Measurements from ENCODE around the gene IVNS1ABP. TPM values are rescaled to one million over a fixed set of nuclear protein-coding genes. Genes with fewer than 3 reads are reported as not detected.

Gene IVNS1ABP
- total RNA-seq, 4 donors from 2014 or later = 20.8 to 39.4 (median 32.8) TPM

DNA sequence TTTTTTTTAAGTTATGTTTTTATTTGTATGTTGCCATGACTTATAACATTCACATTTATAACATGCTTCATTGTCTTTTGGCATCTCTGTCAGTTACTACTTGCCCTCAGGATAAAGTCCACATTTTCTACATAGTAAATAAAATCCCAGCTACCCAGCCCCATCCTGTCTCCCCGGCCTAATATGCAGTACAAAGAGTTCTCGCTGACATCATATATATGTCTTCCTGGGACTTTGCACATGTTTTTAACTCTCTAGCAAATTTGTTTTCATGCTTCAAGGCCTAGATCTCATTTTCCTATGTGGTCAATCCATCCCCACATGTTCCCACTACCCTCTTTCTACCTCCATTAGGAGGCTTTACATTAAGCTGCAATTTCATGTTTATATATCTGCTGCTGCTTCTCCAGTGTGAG is 33.0 kb upstream of the IVNS1ABP start:
- ATAC-seq = no peak
- 71 to 79% methylated on average over 2 of the region's 2 CpGs for WGBS, 2 donors (ENCODE audit: low coverage in 1 of 2)
- TF ChIP-seq, protein P1, sequence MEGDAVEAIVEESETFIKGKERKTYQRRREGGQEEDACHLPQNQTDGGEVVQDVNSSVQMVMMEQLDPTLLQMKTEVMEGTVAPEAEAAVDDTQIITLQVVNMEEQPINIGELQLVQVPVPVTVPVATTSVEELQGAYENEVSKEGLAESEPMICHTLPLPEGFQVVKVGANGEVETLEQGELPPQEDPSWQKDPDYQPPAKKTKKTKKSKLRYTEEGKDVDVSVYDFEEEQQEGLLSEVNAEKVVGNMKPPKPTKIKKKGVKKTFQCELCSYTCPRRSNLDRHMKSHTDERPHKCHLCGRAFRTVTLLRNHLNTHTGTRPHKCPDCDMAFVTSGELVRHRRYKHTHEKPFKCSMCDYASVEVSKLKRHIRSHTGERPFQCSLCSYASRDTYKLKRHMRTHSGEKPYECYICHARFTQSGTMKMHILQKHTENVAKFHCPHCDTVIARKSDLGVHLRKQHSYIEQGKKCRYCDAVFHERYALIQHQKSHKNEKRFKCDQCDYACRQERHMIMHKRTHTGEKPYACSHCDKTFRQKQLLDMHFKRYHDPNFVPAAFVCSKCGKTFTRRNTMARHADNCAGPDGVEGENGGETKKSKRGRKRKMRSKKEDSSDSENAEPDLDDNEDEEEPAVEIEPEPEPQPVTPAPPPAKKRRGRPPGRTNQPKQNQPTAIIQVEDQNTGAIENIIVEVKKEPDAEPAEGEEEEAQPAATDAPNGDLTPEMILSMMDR (IDR thresholded peaks at IDR 0.05) = no peak
- TF ChIP-seq EP300 (IDR thresholded peaks at IDR 0.05) (no peak), POLR2A (IDR thresholded peaks at IDR 0.05) (no peak), POLR2AphosphoS5 (IDR thresholded peaks at IDR 0.05) (no peak)

DNA sequence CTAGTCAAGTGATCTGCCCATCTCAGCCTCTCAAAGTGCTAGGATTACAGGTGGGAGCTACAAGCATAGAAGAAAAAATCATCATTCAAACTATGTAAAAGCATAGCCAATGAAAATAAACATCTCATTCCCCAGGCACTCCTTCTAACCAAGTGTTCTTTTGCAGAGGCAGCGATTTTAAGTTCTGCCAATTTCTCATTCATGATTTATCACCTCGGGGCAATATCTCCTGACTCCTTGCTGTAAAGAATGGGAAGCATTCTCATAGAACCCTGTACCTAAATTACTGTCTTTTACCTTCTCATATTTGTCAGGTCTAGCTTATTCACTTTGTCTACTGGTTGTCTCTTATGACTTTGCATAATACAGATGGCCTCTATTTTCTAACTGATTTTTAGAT is 32.5 kb upstream of the IVNS1ABP start:
- Histone ChIP-seq H3K9me3 (no peaks in the 10 kb centered on the region), H3K27me3 (no peaks in the 10 kb centered on the region), H3K36me3 (no peaks in the 10 kb centered on the region), H3K27ac (no peak overlapping the region), H3K4me1 (peaks cover 0 to 15% (median 0%) of the 10 kb centered on the region in 3 donors), H3K4me3 (no peak overlapping the region)
- 50 to 83% methylated on average over 2 of the region's 2 CpGs for WGBS, 2 donors (ENCODE audit: low coverage in 1 of 2)
- TF ChIP-seq, protein P1 (IDR thresholded peaks at IDR 0.05) = no peak
- no peak for TF ChIP-seq POLR2A (IDR thresholded peaks at IDR 0.05)
- no peak for TF ChIP-seq POLR2AphosphoS5 (IDR thresholded peaks at IDR 0.05)
- no peak for TF ChIP-seq EP300 (IDR thresholded peaks at IDR 0.05)
- no peak for ATAC-seq

More for the DNA sequence above, 33.0 kb upstream of the IVNS1ABP start:
- peaks cover 0 to 15% (median 0%) of the 10 kb centered on the region in 3 donors for H3K4me1 ChIP-seq
- no peaks in the 10 kb centered on the region for H3K36me3 ChIP-seq
- no peaks in the 10 kb centered on the region for H3K9me3 ChIP-seq
- no peaks in the 10 kb centered on the region for H3K27me3 ChIP-seq
- H3K4me3 ChIP-seq = no peak overlapping the region
- no peak overlapping the region for H3K27ac ChIP-seq

DNA sequence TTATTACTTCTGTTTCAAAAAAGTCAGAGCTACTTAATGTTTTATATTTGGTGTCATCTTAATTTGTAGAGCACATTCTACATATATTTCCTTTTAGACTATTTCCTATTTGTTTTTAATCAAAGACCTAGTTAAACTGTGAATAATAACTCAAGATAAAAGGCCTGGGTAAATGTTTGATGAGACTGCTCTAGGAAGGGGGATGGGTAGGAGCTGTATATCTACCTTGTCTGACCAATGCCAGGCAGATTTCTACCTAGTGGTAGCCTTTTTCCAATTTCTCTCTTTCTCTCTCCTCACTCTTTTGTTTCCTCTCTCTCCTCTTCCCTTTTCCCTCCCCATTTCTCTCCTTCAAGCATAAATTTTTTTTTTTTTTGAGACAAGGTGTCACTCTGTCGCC is 31.9 kb upstream of the IVNS1ABP start:
- WGBS, 2 donors (ENCODE audit: low coverage in 1 of 2) = 80 to 88% methylated on average over 1 of the region's 1 CpG
- ATAC-seq = no peak
- no peak for TF ChIP-seq POLR2AphosphoS5 (IDR thresholded peaks at IDR 0.05)
- TF ChIP-seq POLR2A (IDR thresholded peaks at IDR 0.05) = no peak
- TF ChIP-seq, protein P1 (IDR thresholded peaks at IDR 0.05) = no peak
- no peak for TF ChIP-seq EP300 (IDR thresholded peaks at IDR 0.05)

DNA sequence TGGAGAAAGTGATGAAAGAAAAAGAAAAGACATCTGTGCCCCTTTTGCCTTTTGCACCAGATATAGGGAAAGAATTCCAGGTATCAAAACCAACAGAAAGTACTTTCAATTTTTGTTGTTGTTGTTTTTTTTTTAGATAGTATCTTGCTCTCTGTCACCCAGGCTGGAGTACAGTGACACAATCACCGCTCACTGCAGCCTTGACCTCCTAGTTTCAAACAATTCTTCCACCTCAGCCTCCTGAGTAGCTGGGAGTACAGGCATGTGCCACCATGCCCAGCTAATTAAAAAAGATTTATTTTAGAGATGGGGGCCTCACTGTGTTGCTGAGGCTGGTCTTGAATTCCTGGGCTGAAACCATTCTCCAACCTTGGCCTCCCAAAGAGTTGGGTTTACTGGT is 31.3 kb upstream of the IVNS1ABP start:
- ATAC-seq = no peak
- no peaks in the 10 kb centered on the region for H3K36me3 ChIP-seq
- no peak overlapping the region for H3K4me3 ChIP-seq
- H3K9me3 ChIP-seq = no peaks in the 10 kb centered on the region
- H3K4me1 ChIP-seq = peaks cover 0 to 15% (median 0%) of the 10 kb centered on the region in 3 donors
- WGBS, 2 donors (ENCODE audit: low coverage in 1 of 2) = 80 to 100% methylated on average over 1 of the region's 1 CpG
- no peak for TF ChIP-seq EP300 (IDR thresholded peaks at IDR 0.05)
- TF ChIP-seq, protein P1 (IDR thresholded peaks at IDR 0.05) = no peak
- TF ChIP-seq POLR2A (IDR thresholded peaks at IDR 0.05) = no peak
- no peak for TF ChIP-seq POLR2AphosphoS5 (IDR thresholded peaks at IDR 0.05)
- H3K27ac ChIP-seq = no peak overlapping the region
- H3K27me3 ChIP-seq = no peaks in the 10 kb centered on the region

More for the DNA sequence above, 31.9 kb upstream of the IVNS1ABP start:
- Histone ChIP-seq H3K4me3 (no peak overlapping the region), H3K27ac (no peak overlapping the region), H3K27me3 (no peaks in the 10 kb centered on the region), H3K4me1 (peaks cover 0 to 15% (median 0%) of the 10 kb centered on the region in 3 donors), H3K36me3 (no peaks in the 10 kb centered on the region), H3K9me3 (no peaks in the 10 kb centered on the region)

DNA sequence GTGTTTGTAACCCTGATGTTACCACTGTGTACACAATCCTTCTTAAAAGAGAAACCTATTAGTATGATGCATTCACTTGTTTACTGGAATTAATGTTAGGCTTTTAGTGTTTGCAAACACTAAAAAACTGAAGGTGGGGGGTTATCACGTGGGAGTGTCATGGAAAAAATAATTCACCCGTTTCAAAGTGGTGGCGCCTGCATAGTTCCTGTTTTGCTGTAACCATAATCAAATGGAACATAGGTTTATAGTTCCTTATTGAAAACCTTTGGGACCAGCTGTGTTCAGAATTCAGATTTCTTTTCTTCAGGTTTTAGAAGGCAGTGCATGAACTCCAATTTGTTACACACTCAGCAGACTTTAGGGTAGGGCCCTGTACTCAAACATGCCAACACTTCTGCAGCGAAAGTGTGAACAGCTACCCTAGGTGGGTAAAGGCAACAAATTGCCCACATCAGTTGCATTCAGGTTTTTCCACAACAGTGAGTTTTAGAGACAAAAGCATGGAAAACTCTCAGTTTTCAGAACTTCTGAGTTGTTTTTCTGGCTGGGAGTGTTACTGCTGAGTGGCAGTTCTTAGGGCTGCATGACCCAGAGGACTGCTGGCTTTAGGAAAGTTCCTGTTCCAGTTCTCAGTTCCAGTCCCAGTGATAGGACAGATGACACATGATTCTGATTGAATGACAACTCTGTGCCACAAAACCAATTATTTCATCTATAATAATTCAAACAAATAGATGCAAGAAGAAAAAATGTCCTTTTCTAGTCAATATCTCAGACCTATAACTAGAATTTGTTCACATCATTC is 29.1 kb upstream of the IVNS1ABP start:
- Histone ChIP-seq H3K27ac (no peak overlapping the region), H3K36me3 (no peaks in the 10 kb centered on the region), H3K4me1 (no peaks in the 10 kb centered on the region), H3K27me3 (no peaks in the 10 kb centered on the region), H3K9me3 (no peaks in the 10 kb centered on the region), H3K4me3 (no peak overlapping the region)
- WGBS, 2 donors (ENCODE audit: low coverage in 1 of 2) = 46 to 77% methylated on average over 3 of the region's 4 CpGs
- ATAC-seq = no peak
- TF ChIP-seq POLR2A (IDR thresholded peaks at IDR 0.05) (no peak), EP300 (IDR thresholded peaks at IDR 0.05) (no peak), POLR2AphosphoS5 (IDR thresholded peaks at IDR 0.05) (no peak)
- TF ChIP-seq, protein P1 (IDR thresholded peaks at IDR 0.05) = no peak

All from gastroesophageal sphincter (tissue), 4 donors.